HG03064 (cell line): ENCODE data around the gene FHIT.
"Not testable (repeated sequence)": the region's sequence is repeated elsewhere in the genome, so short reads cannot be mapped to it uniquely, and the experiment has no call there.

Source experiments
- ATAC-seq: cut with Tn5 transposase; IDR thresholded peaks from one replicate; pipeline ENCODE4 v1.9.1; 2021; ENCODE audit warnings: low read depth; ENCODE audit not compliant: unreplicated experiment

The FHIT gene

DNA sequence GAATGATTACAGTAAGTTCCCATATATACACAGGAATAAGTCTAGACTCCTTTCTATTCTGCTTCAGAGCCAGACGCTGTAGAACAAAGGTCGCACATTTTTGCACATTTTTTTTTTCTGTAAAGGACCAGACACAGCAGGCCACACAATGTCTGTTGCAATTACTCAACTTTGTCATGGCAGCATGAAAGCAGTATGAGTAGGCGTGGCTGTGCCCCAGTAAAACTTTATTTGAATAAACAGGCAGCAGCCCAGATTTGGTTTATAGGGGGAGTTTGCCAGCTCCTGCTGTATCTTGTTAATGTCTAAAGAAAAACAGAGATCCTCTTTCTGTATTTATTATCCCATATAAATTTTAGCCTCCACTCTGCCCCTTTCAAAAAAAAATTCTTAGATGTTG lies 708.3 kb downstream of the FHIT start:
- no peak for ATAC-seq

DNA sequence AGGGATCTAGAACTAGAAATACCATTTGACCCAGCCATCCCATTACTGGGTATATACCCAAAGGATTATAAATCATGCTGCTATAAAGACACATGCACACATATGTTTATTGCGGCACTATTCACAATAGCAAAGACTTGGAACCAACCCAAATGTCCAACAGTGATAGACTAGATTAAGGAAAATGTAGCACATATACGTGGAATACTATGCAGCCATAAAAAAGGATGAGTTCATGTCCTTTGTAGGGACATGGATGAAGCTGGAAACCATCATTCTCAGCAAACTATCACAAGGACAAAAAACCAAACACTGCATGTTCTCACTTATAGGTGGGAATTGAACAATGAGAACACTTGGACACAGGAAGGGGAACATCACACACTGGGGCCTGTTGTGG lies 711.9 kb downstream of the FHIT start:
- not testable (repeated sequence) for ATAC-seq

DNA sequence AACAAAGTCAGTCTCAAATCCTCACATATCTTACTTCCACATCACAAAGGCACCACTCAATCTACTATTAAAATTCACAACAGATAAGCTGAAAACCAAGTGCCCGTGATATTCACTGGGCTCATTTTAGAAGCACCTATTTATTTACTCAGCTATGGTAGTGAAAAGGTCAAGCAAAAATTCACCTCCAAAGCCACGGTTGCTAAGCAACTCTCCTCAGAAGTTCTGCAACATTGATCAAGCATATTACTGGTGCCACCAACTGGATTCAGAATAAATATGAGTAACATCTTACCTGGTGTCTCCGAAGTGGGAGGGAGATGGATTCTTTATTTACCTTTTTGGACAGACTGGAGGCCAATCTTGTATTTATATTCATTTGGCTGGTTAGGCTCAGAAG lies 714.8 kb downstream of the FHIT start:
- ATAC-seq = no peak

DNA sequence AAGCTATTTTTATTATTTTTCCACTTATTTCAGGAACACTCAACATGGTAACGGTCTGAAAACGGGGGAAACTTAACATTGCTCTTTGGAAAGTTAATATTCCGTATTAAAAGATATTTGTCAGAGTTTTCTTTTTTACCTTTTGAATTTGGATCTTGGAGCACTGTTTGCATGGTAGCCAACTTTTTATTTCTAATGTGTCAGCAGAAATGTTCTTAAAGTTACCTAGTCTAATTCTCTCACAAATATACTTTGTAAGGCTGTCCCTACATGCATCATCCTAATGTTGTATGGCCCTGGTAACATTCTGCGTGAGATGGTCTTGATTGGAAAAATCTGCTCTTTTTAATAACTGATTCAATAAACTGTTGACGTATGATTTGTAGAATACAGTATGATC lies 719.5 kb downstream of the FHIT start:
- no peak for ATAC-seq

DNA sequence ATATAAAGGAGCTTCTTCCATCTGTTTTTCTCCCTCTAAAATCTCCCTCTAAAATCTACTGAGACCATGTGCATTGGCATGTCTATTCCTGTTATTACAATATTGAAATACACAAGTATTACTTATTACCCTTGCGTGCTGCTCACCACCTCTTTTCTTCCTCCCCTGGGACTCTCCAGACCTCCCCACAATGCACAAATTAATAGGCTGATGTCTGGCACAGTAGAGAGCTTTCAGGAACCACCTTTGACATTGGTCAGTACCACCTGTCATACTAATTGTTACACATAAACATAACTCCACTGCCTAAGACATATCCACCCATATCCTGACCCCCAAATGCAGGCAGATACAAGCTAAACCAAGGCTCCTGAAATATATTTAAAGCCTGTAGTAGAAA lies 722.6 kb downstream of the FHIT start:
- no peak for ATAC-seq

DNA sequence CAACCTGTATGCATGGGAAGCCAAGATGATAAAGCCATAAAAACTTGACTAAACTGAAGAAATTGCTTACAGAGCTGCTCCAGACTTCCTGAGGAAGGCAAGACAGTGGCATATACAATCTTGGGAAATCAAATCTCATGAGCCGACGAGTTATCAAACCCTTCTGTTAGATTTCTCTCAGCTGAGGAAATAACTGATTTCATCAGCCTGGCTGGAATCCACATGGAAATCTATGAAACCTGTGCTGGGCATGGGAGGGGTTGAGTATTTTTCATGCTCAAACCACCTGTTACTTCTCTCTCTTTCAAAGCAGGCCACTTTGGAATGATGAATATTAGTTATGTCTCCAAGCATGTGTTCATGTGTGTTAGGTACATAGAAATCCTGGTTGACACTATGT lies 727.7 kb downstream of the FHIT start:
- no peak for ATAC-seq

DNA sequence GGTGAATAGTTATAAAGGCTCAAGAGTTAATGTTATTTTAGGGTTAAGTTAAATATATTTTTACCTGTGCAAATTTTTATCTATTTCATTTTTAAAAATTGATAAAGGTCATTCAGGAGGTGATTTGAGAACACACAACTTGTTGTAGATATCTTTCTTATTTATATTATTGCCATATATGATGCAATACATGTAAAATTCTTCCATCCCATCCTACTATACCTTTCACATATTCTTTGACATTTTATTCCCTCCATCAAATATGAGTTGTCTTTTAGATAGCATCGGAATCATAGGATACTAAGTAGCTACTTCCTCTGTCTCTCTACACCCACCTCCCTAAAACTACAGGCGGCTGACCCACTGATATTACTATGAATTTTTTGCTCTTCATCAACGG lies 734.1 kb downstream of the FHIT start:
- ATAC-seq = no peak

DNA sequence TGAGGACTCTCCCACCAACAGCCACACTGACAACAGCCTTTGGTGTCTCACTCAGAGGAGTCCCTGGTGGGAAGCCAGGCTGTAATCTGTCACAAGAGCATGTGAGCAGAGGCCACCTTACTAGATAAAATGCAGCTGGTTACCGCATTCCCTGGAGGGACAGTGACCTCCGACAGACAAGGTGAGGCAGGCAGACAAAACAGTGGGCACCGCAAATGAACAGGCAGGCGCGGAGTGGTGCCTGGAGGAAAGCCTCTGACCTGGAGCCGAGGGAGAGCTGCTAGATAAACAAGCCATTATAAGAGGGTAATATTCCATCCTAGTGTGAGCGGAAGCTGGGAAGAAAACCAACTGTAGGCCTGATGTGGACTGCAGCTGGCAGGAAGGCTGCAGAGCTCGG lies 736.4 kb downstream of the FHIT start:
- no peak for ATAC-seq

DNA sequence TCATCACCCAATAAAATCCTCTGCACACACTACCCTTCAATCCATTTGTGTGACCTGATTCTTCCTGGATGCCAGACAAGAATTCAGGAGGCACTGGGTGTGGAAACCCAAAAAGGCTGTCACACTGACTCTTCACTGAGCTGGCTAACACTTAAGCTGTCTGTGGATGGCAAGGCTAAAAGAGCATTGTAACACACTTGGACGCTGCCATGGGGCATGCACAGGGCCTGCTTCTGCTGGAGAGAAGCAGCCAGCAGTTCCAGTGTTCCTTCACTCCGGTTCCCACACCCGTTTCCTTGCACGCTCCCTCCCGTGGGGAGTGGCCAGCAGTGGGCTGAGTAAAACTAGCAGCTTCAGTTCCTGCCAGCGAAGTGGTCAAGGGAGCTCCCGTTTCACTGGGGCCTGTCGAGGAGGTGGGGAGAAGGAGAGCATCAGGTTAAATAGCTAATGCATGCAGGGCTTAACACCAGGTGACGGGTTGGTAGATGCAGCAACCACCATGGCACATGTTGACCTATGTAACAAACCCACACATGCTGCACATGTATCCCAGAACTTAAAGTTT lies 737.1 kb downstream of the FHIT start:
- no peak for ATAC-seq

DNA sequence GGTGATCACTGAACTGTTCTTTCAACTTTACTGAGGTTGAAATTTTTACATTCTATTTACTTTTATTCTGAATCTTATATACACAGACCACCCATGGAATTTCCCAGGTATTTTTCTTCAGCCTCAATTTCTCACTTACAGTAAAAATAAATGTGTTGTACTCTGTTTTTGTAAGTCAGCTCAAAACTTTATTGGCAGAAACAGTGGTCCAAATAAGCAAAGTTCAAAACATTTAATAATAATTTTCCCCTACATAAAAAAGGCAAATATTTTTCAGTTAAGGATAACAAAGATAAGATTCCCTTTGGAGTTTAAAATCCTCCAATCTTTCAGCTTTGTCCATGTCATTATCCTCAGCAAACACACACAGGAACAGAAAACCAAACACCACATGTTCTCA lies 738.0 kb downstream of the FHIT start:
- no peak for ATAC-seq

DNA sequence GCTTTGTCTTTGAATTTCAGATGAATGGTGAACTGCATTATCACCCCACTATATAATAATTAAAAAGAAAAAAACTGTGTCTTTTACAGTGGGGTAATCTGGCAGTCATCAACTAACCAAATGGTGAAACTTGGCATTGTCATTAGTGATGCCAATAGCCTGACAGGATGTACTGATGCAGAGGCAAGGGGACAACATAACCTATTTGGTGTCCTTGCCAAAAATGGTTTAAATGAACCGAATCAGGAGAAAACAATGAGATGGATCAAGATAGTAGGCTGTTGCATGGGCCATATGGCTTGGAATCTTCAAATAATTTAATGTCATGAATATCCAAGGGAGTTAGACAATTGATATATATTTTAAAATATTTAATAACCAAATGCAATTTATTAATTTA lies 738.7 kb downstream of the FHIT start:
- no peak for ATAC-seq

DNA sequence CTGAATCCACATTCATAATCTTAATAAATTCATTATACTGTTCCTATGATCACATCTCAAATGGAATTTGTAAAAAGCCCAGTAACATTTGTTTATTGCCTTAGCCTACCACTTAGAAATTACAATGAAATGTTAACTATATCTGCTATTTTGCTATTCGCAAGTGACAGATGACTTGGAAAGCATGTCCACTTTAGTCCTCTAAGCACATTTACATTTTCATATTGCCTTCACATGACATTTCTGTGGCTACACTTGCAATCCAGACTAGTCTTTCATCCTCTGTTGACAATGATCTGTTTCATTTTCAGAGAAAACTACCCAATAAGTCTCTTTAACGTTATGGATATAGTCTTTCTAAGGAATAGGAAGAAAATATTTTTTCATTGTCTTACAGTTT lies 741.8 kb downstream of the FHIT start:
- no peak for ATAC-seq

DNA sequence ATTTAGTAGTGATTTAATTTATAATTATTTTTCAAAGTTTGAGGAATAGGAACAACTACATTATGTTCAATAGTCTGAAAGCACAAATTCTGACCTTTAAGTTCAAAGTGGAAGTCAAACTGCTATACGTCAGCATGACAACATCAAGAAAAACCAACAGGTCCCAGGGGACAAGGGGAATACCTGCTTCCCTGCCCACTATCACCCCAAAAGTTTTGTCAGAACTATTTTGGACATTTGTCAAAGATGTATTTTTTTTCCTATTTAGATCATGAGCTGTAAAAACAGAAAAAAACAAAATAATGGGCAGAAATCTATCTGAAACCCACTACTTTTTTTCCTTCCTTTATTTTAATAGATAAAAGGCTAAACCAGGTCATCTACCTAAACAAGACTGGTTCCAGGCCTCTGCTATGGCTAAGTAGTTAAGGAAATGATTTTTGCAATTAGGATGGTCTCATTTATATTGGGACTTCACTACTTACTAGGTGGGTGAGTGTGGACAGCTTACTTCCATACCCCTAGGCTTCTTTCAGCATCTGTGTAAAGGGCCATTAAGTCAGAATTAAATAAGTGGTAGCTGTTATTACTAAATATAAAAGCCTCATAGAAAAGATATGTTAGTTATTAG lies 746.3 kb downstream of the FHIT start:
- ATAC-seq = no peak

DNA sequence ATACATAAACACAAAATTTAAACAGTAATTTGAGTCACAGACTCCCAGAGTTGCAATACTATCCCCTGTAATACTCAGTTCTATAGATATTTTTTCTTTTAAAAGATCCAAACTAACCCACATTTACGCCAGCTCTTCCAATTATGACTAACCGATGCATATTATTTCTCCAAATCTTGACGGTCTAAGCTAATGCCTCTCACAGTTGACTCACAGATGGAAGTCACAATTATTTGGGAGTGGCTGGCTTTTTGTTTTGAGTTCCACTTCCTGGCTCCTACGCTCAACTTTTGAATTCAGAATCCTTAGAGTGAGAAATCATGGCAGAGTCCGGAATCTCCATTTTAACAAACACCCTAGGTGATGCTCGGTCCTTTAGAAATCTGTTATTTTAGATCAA lies 749.9 kb downstream of the FHIT start:
- ATAC-seq = no peak

DNA sequence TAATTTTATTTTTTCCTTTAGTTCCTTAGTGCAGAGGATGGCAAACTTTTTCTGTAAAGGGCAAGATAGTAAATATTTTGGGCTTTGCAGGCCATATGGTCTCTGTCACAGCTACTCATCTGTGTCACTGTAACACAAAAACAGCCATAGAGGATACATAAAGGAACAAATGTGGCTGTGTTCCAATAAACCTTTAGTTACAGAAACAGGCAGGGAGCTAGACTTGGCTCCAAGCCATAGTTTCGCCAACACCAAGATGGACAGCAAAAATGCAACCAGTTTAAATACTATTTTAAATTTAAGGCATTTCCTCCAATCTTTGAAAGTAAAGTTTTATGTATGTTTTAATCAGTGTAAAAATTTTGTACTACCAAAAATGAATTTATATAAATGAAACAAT lies 753.4 kb downstream of the FHIT start:
- ATAC-seq = no peak

DNA sequence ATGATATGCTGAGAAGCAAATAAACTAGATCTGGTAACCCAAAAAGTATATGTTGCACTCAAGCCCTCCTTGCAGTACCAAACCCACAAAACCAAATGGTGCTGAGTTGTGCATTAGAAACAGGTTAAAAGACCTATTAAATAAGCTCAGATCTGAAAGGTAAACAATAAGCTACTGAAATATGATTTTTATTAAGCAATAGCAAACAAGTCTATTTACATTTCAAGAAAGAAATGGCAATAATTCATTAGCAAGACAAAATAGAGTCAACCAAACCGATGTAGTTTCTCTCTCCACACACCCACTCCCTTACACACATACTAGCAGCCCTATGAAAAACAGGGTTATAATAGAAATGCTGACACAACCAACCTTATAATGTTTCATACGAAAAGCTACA lies 760.3 kb downstream of the FHIT start:
- no peak for ATAC-seq

DNA sequence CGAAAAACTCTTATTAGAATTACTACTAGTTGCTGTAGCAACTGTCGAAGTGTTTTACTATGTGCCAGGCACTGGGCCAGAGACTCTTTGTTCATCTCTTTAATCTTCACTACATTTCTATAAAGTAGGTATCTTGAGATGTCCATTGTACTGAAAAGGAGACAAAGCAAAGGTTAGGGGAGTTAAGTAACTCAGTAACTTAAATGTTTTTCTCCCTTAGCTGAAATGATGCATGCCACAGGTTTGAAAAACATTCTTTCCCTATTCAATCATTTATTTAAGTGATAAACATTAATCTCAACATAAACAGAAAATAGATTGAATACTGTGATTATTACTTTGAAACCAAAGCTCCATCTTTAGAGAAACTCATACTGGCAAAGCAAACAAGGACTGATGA lies 776.2 kb downstream of the FHIT start:
- ATAC-seq = no peak

DNA sequence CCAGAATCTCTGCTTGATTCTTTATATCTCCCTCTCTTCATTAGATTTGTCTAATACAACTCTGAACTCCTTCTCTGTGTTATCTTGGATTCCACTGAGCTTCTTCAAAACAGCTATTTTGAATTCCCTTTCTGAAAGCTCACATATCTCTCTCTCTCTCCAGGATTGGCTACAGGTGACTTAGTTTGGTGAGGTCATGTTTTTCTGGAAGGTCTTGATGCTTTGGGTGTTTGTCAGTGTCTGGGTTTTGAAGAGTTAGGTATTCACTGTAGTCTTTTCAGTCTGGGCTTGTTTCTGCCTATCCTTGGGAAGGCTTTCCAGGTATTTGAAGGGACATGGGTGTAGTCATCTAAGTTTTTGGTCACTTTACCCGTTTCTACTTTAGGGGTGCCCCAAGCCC lies 781.8 kb downstream of the FHIT start:
- ATAC-seq = no peak

DNA sequence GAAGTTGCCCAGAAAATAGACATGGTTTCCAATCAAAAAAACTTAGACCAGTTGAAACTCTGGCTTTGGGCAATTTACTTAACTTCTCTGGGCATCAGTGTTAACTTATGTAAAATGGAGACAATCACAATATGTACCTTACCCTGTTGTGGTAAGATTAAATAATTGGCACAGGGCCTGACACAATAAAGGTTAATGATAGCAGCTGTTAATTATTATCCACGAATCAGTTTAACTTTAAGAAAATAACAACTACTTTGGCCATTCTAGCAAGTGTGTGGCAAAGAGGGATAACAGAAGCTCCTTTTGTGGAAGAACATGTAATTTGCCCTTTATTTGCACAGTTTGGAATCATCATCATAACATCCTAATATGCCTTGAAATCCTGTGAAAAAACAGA lies 787.6 kb downstream of the FHIT start:
- ATAC-seq = no peak

DNA sequence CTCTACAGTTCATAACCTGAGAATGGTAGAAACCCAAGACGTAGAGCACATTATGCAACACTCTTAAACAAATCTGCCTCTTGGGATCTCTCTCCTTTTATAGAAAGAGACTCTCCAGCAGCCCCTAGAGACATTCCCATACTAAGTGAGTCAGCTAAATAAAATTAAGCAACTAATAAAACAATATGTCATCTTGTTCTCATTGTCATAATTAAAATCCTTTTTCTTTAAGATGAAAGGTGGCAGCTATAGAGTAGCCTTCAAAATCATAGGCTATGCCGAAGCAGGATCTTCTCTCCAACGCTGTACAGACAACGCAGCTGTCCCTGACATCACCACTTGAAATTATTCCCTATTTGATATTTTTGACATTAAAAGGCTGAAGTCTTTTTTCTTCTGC lies 790.0 kb downstream of the FHIT start:
- no peak for ATAC-seq

DNA sequence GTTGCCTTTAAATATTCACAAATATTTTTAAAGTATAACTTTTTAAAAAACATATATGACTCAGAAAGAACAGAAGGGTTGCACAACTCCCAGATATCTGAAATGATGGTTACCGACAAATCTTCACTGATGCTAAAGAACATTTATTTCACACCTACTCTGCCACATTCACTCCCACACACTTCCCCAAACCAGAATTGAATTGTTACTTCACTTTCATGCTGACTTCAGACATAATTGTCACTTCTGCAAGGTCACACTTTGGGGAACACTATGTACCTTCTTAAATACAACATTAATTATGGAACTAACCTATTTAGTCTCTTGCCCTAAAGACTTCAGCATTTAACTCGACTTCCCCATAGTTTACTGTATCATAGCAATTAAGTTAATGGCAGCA lies 795.1 kb downstream of the FHIT start:
- ATAC-seq = no peak

DNA sequence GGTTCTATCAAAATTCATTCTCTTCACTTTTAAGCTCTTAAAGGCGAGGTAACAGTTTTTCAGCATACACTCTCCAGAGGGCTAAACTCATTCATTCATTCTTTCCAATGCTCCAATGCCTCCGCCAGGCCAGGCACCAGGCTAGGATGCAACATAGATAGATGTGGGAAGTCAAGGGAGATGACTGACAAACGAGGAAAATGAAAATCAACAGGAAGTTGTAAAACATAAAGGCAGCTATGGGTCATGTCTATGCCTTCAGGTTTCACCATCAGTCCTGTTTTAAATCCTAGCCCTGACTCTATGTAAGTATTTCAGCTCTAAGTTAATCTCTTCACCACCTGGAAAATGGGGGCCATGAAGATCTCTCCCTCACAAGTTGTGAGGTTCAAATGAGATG lies 797.9 kb downstream of the FHIT start:
- ATAC-seq = no peak

DNA sequence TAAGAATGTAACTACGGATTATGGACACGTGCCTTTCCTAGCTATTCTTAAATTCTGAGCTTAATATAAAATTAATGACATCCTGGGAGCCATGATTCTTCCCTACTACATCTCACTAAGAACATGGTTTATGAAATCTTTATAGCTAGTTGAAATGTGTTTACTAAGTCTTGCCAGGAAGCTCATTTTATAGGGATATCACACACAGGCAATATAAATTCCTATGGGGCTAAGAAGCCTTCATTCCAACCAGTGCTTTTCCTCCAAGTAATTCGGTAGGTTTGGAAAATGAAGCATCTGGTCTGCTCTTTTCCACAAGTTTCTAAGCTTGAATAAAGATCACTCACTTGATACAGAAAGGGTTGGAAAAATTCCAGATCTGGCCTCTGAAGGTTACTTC lies 802.6 kb downstream of the FHIT start:
- no peak for ATAC-seq
